ENCODE results near the gene KCTD10.

Gene KCTD10

DNA sequence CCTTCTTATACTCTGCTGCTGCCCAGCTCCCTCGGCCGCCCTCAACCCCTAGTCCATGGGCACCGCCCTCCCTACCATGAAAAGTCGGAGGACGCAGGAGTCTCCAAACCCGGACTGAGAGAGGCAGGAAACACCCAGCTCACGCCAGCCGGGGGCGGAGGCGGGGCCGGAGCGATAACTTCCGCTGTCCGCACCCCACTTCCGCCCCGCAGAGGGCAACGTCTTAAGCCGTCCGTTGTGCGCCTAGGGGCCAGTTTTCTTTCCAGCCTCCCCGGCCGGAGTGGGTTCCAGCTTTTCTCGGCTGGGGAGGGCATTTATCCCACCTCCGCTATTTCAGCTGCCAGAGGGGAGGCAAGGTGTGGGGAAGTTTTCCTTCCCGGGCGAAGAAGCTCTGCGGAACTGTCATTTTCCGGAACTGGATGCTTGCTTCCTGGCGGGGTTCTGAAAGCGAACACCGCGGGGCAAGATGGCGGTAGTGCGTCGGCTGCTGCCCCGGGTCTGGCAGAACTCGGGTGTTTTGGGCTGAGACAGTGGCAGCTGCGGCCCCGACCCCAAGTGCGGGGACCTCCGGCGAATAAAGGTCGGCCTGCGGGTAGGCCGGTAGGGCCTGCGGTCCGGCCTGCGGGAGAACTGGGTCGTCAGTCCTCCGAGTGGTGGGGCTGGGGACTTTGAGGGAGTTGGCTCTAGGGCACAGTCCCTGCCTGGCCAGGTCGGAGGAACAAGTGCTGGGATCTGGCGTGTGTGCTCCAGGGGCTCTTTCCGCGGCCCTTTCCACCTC, at the start of gene KCTD10, which contains the start of gene UBE3B:
Gene KCTD10 (minus strand): TSS at position 116 of the 778 bp plus-strand sequence. CDS start 38 bp downstream, at position 78.
Gene UBE3B (plus strand): TSS at position 450 of the 778 bp plus-strand sequence. CDS start 5,918 bp downstream, outside the sequence.
- peak; percentile 84 for DNase-seq

- no peak for DNase-seq
Measured at GRCh38 chr12:109525279-109525585, 48.1 kb upstream of the KCTD10 start.

GRCh38 chr12:109524466-109525278, 47.6 kb upstream of the KCTD10 start:
- DNase-seq = no peak

DNA sequence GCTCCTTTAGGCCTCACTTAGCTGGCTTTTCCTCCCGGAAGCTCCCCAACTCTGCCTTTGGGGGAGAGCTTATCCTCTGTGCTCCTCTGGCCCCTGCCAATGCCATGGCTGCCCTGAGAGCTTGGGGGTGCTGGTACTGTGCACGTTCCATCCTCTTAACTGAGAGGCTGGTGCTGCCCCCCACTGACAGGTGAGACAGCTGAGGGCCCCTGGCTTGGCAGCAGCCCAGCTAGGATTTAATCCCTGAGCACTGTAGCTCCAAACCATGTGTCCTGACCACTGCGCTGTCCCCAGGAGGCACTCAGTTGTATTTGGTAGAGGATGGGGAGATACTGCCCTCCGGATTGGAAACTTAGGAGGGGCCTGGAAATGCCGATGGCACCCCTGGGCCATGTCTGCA, 46.4 kb upstream of the KCTD10 start:
- no peak for DNase-seq

- no peak for DNase-seq
Measured at GRCh38 chr12:109523071-109523470, 46.0 kb upstream of the KCTD10 start.

DNA sequence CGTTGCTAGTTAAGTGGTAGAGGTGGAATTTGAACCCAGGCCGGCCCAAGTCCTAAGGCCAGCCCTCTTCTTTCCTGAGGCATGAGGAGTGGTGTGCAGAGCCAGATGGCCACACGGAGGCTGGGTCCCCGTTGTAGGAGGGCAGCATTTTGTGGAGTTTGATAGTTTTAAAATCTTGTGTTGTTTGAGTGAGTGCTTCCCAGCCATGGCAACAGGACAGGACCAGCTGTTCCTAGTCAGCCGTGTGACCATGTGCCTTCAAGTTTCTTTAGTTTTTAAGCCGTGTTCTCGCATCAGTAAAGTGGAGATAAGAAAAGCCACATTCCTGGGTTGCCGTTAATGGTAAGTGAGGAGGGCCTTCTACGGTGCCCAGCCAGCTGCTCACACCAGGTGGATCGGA, 44.7 kb upstream of the KCTD10 start:
- no peak for DNase-seq

- DNase-seq = no peak
Measured at GRCh38 chr12:109519787-109520186, 42.7 kb upstream of the KCTD10 start.

GRCh38 chr12:109518820-109519665, 41.9 kb upstream of the KCTD10 start:
- DNase-seq = peak; percentile 56

GRCh38 chr12:109517619-109518018, 40.5 kb upstream of the KCTD10 start:
- no peak for DNase-seq

GRCh38 chr12:109513977-109514376, 36.9 kb upstream of the KCTD10 start:
- DNase-seq = no peak

- no peak for DNase-seq
Measured at GRCh38 chr12:109513051-109513450, 36.0 kb upstream of the KCTD10 start.

GRCh38 chr12:109512608-109513007, 35.5 kb upstream of the KCTD10 start:
- DNase-seq = no peak

GRCh38 chr12:109510196-109510595, 33.1 kb upstream of the KCTD10 start:
- no peak for DNase-seq

- no peak for DNase-seq
Measured at GRCh38 chr12:109504068-109504467, 27.0 kb upstream of the KCTD10 start.

- DNase-seq = no peak
Measured at GRCh38 chr12:109503611-109504010, 26.5 kb upstream of the KCTD10 start.

DNA sequence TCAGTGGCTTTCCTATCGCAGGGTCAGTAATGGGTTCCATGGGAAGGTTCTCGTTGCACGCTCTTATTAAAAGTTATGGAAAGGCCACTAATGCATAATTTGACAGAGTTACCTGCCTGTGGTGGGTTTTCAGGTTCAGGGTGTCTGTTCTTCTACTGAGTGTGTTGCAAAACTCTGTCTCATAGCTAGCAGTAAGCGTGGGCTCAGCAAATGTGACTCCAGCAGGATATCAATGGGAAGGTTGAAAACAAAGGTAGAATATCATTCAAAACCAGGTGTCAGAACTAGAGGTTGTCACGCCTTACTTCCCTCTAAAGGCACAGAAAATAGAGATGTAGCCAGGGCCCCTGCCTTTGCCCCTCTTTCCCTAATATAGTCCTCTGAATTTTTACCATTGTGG, 25.2 kb upstream of the KCTD10 start:
- no peak for DNase-seq

GRCh38 chr12:109501299-109501698, 24.2 kb upstream of the KCTD10 start:
- no peak for DNase-seq

GRCh38 chr12:109500406-109501185, 23.5 kb upstream of the KCTD10 start:
- DNase-seq = no peak

DNA sequence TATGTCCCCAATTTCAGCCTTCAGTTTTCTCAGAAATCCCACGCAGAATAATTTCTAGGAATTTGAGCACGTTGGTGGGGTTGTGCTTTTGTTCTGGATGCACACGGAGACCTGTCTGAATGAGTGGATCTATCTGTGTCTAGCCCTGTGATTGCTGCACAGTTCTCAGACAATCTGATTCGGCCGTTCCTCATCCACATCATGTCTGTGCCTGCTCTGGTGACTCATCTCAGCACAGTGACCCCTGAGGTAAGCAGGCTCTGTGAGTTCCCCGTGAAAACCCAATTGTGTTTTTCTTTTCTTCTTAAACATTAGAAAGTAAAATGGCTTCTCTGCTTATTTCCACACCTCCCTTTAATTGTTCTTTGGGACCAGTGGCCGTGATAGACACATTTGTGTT, 20.6 kb upstream of the KCTD10 start:
- no peak for DNase-seq

DNA sequence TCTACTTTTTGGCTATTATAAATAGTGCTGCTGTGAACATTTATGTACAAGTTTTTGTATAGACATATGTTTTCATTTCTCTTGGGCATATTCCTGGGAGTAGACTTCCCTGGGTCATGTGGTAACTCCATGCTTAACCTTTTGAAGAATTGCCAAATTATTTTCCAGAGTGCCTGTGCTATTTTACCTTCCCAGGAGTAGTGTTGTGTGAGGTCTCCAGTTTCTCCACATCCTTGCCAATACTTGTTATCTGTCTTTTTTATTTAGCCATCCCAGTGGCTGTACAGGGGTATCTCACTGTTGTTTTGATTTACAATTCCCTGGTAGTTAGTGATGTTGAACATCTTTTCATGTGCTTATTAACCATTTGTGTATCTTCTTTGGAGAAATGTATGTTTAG, 19.2 kb upstream of the KCTD10 start:
- DNase-seq = no peak

- DNase-seq = no peak
Measured at GRCh38 chr12:109495012-109495411, 17.9 kb upstream of the KCTD10 start.

GRCh38 chr12:109494348-109494881, 17.3 kb upstream of the KCTD10 start:
- DNase-seq = no peak
